HG02840 (cell line): ENCODE data around the gene MPC1L.
A peak's percentile ranks its signal among the peaks of the same experiment; 100 is the strongest.

Experiments
- ATAC-seq: cut with Tn5 transposase; IDR thresholded peaks from one replicate; pipeline ENCODE4 v1.9.1; 2021; ENCODE audit warnings: mild to moderate bottlenecking, moderate library complexity, moderate number of reproducible peaks; ENCODE audit not compliant: unreplicated experiment, low FRiP score

The MPC1L gene

DNA sequence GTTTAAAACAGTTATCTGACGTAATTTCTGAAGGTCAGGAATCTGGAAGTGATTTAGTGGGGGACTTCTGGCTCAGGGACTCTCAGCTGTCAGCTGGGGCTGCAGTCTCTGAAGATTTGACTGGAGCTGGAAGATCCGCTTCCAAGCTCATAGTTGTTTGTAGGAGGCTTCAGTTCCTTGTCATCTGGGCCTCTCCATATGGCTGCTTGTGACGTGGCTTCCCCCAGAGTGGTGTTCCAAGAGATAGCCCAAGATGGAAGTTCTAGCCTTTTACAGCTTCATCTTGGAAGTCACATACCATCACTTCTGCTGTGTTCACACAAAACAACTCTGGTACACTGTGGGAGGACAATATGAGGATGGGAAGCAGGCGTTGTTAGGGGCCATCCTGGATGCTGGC is 2.1 kb downstream of the MPC1L start:
- no peak for ATAC-seq

- ATAC-seq = no peak
These were observed 5.3 kb downstream of the MPC1L start for GRCh38 chrX:40628506-40628905.

DNA sequence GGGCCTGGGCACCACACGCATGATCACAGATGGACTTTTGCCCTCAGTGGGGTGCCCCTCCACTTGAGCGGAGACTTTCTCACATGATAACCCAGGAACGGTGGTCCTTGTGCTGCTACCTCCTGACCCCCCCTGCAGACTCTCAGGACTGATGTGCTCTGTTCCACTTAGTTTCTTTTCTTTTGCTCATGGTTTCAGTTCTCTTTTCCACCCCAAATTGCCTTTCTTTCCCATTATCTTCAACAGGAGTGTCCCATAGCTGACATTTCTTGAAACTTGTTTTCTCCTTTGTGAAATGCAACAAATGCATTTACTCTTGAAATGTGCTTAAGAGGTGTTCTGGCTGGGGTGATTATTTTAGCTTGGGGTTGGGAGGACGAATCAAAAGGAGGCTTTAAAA is 9.0 kb downstream of the MPC1L start:
- ATAC-seq = no peak

GRCh38 chrX:40637687-40638086 is 14.5 kb downstream of the MPC1L start:
- no peak for ATAC-seq

GRCh38 chrX:40644176-40644575 is 20.9 kb downstream of the MPC1L start:
- no peak for ATAC-seq

DNA sequence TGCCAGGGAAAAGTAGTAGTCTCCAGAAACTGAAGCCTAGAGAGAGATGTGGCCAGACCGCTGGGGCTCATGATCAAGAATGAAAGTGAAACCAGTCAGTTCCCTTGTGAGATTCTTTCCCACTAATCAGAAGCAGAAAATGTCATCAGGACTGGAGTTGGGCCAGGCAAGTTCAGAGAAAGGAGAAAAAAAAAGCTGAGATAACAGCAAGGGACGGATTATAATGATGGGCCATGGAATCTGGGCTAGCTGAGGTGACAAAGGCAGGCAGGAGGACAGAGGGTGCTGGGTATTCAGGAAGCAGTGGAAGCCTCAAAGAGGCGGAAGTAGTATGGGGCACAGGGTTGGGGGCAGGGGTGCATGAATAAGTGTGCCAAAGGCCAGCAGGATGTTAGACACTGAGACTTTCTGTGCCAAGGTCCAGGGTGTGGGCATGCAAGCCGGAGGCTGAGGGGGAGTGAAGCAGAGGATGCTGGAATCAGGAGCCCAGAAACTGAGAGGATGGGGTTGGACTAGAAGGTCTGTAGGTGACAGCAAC is 21.7 kb downstream of the MPC1L start:
- no peak for ATAC-seq

GRCh38 chrX:40646489-40647306 is 23.5 kb downstream of the MPC1L start:
- peak; percentile 29 for ATAC-seq

DNA sequence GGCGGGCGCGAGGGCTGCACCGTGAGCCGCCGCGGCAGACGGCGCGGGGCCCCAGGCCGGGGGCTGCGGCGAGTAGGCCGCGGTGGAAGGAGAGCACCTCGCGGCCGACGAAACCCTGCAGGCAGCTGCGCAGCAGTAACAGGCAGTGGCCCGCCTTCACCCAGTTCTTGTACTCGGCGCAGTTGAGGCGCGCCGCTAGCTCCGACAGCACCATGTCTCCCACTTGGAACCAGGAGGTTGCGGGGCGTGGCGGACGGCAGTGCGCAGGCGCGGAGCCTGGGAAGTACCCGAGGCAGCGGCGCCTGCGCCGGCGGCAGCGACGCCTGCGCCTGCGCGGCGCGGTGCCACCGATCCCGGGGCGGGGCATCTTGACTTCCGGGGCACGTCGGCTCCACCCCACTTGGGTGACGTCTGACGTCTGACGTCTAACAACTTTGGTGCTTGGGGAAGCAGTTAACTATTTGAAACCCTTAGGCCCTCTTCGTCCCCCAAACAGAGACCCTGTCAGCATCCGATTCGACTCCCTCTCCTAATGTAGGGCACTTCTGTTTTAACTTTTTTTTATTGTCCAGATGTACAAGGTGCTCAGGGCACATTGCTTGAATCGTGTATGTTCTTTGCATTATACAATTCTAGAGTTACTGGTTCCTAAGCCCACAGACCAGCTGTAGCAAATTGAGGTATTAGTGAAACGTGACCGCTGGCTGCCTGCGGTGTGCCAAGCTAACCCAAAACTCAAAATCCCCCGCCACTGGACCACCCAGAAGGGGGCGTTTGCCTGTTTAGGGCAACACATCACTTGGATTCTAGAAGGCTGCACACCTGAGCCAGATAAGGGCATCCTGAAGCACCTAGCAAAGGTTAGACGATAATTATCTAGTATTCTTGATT is 24.3 kb downstream of the MPC1L start, which contains the start of gene CXorf38:
TSS of gene CXorf38 (minus strand) at position 255 of the 891 bp plus-strand sequence. CDS start at position 214, 41 bp downstream.
- peak; percentile 79 for ATAC-seq

- no peak for ATAC-seq
These were observed 28.5 kb downstream of the MPC1L start for GRCh38 chrX:40651620-40652223.

- no peak for ATAC-seq
These were observed 29.4 kb downstream of the MPC1L start for GRCh38 chrX:40652664-40653063.

GRCh38 chrX:40653535-40653934 is 30.3 kb downstream of the MPC1L start:
- no peak for ATAC-seq

GRCh38 chrX:40660381-40660780 is 37.2 kb downstream of the MPC1L start:
- ATAC-seq = no peak

GRCh38 chrX:40661489-40661888 is 38.3 kb downstream of the MPC1L start:
- ATAC-seq = no peak

- no peak for ATAC-seq
These were observed 40.0 kb downstream of the MPC1L start for GRCh38 chrX:40663078-40663740.

DNA sequence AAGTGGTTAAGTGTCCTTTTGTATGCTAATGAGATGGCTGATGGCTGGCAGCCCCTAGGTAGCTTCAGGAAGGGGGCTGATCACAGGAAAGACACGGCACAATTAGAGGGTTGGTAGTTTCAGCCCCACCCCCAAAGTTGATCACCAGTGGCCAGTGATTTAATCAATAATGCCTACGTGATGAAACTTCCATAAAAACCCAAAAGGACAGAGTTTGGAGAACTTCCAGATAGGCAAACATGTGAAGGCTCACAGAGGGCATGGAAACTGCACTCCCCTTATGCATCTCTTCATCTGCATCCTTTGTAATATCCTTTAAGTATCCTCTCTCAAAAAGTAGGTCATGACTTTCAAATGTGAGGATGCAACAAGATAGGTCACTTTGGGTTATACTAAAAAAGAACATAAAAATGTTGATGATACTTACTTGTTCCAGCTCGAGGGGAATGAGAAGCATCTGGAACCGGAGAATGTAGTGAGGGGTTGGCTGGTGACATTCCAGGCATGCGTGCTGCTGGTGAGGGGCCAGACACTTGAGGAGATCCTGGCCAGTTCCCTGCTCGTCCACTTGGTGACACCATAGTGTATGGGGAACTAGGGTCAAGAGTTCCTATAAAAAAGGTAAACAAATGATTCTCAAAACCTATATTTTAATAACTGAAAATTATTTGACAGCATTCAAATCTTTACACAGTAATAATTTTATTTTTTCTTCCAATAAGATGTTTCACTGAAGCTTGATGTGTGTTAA is 40.8 kb downstream of the MPC1L start:
- ATAC-seq = no peak

- ATAC-seq = no peak
These were observed 47.9 kb downstream of the MPC1L start for GRCh38 chrX:40671126-40671525.
